Tibial nerve (tissue), 4 donors: ENCODE measurements around the gene ABLIM2.

ENCODE experiments used
- EP300 ChIP-seq, 2 donors: sonication (generic); formaldehyde crosslinking; IDR thresholded peaks; one replicate each; pipeline ENCODE4 v1.6.1; 2017; ENCODE audit warnings: antibody characterized with exemption in 2 of 2, mild to moderate bottlenecking in 1 of 2
- POLR2A ChIP-seq, 2 donors: fragments of 450-650 bp; IDR thresholded peaks; one replicate each; pipeline ENCODE4 v1.6.1; 2017; ENCODE audit warnings: antibody characterized with exemption in 2 of 2, mild to moderate bottlenecking in 2 of 2, moderate library complexity in 2 of 2
- TF ChIP-seq, protein P1 (sequence below), 5 experiments: fragments of 200-600 bp in 3 of 5; fragments of 450-650 bp in 2 of 5; sonication (generic) in 3 of 5; IDR thresholded peaks; one replicate each; pipeline ENCODE4 v1.5.1; 2016 to 2019; ENCODE audit warnings: antibody characterized with exemption in 5 of 5, mild to moderate bottlenecking in 3 of 5, moderate library complexity in 2 of 5

DNA sequence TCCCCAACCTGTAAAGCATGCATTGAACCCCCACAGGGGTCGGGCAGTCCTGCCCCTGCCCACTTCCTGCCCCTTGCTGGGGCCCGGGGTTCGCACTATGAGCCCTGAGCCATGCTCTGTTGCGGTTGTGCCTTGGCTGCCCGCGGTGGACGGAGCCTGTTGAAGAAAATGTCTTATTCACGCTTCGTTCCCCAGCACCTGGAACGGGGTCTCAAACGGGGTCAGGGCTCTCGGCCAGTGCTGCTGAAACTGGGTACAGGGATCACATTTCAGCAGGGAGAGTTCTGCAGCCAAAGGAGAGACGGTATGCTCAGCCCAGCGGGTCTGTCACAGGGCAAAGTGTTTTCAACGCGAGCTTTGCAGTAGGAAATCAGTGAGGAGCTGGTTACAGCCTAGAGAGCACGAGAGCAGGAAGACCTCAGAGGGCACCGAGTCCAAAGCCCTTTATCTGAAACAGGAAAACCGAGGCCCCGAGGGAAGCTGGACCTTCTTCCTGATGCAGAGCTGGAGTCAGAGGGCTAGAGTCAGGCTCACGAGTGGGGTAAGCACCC lies 172.6 kb downstream of the ABLIM2 start:
- TF ChIP-seq, protein P1, sequence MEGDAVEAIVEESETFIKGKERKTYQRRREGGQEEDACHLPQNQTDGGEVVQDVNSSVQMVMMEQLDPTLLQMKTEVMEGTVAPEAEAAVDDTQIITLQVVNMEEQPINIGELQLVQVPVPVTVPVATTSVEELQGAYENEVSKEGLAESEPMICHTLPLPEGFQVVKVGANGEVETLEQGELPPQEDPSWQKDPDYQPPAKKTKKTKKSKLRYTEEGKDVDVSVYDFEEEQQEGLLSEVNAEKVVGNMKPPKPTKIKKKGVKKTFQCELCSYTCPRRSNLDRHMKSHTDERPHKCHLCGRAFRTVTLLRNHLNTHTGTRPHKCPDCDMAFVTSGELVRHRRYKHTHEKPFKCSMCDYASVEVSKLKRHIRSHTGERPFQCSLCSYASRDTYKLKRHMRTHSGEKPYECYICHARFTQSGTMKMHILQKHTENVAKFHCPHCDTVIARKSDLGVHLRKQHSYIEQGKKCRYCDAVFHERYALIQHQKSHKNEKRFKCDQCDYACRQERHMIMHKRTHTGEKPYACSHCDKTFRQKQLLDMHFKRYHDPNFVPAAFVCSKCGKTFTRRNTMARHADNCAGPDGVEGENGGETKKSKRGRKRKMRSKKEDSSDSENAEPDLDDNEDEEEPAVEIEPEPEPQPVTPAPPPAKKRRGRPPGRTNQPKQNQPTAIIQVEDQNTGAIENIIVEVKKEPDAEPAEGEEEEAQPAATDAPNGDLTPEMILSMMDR (IDR thresholded peaks at IDR 0.05): no peak
- no peak for TF ChIP-seq POLR2A (IDR thresholded peaks at IDR 0.05)
- TF ChIP-seq EP300 (IDR thresholded peaks at IDR 0.05): no peak
